Left ventricle myocardium inferior (tissue), 1 donor: Measurements from ENCODE around the gene MAP3K15. TPM values are rescaled to one million over a fixed set of nuclear protein-coding genes. Genes with fewer than 3 reads are reported as not detected.
A peak's percentile ranks its signal among the peaks of the same experiment; 100 is the strongest.

ENCODE experiments used
- DNase-seq: peaks from one replicate; pipeline ENCODE4 v3.0.0-alpha.2; 2020
- H3K27ac ChIP-seq: fragments of 200-600 bp; replicated peaks from 2 replicates; pipeline ENCODE4 v1.8.0; 2021
- H3K27me3 ChIP-seq: fragments of 200-600 bp; 2 replicates; pipeline ENCODE4 v1.8.0; 2021; ENCODE audit warnings: low read depth
- H3K36me3 ChIP-seq: fragments of 200-600 bp; 2 replicates; pipeline ENCODE4 v1.8.0; 2021
- H3K4me1 ChIP-seq: fragments of 200-600 bp; 2 replicates; pipeline ENCODE4 v1.8.0; 2021
- H3K4me3 ChIP-seq: fragments of 200-600 bp; 2 replicates; pipeline ENCODE4 v1.8.0; 2021; ENCODE audit warnings: mild to moderate bottlenecking, moderate library complexity
- H3K9me3 ChIP-seq: fragments of 200-600 bp; replicated peaks from 2 replicates; pipeline ENCODE4 v1.8.0; 2021
- intact Hi-C: fragments of 100-400 bp; cut with micrococcal nuclease; formaldehyde crosslinking; loops from one replicate; pipeline ENCODE4 v1.11.0; 2022
- total RNA-seq: library from RNA; stranded (reverse); fragmentation: NEBNext Ultra II Directional; extraction: Animal tissue kit (Norgen Biotek cat#: 25700); gene quantifications from one replicate; pipeline ENCODE4 v1.2.1, GENCODE V29; 2021
- TF ChIP-seq, protein P1 (sequence below): fragments of 200-600 bp; IDR thresholded peaks from 2 replicates; pipeline ENCODE4 v1.8.0; 2021; ENCODE audit warnings: antibody characterized with exemption, mild to moderate bottlenecking, borderline replicate concordance
- donor health status: DM: no; HTN: yes; CAD: no; lungs with severe emphysema.

The MAP3K15 gene
- total RNA-seq, 1 donor from 2014 or later, result not detected

DNA sequence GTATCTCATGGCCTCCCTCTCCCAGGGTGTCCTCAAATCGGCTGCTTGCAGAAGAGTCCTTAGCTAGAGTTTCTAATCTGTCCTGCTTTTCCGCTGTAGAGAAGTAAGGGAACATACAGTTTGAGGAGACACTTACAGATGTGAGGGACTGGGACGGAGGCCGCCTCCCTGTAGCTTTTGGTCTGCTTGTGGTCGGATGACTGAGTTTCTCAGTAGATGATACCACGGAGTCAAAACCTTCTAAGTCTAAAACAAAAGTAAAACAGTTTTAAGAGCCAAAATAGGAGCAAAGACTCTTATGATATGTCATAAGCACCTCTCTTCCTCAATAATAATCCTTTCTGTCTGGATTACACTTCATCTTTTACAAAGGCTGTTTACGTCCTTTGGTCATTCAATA, 34.5 kb upstream of the MAP3K15 start:
- no peak for DNase-seq
- H3K36me3 ChIP-seq, result peaks cover 23% of the 10 kb centered on the region
- H3K4me3 ChIP-seq, result no peak overlapping the region
- no peaks in the 10 kb centered on the region for H3K27me3 ChIP-seq
- peaks cover 9% of the 10 kb centered on the region for H3K4me1 ChIP-seq
- H3K9me3 ChIP-seq, result no peaks in the 10 kb centered on the region
- TF ChIP-seq, protein P1, sequence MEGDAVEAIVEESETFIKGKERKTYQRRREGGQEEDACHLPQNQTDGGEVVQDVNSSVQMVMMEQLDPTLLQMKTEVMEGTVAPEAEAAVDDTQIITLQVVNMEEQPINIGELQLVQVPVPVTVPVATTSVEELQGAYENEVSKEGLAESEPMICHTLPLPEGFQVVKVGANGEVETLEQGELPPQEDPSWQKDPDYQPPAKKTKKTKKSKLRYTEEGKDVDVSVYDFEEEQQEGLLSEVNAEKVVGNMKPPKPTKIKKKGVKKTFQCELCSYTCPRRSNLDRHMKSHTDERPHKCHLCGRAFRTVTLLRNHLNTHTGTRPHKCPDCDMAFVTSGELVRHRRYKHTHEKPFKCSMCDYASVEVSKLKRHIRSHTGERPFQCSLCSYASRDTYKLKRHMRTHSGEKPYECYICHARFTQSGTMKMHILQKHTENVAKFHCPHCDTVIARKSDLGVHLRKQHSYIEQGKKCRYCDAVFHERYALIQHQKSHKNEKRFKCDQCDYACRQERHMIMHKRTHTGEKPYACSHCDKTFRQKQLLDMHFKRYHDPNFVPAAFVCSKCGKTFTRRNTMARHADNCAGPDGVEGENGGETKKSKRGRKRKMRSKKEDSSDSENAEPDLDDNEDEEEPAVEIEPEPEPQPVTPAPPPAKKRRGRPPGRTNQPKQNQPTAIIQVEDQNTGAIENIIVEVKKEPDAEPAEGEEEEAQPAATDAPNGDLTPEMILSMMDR, result no peak
- intact Hi-C loops, result no loop called here
- no peak overlapping the region for H3K27ac ChIP-seq

DNA sequence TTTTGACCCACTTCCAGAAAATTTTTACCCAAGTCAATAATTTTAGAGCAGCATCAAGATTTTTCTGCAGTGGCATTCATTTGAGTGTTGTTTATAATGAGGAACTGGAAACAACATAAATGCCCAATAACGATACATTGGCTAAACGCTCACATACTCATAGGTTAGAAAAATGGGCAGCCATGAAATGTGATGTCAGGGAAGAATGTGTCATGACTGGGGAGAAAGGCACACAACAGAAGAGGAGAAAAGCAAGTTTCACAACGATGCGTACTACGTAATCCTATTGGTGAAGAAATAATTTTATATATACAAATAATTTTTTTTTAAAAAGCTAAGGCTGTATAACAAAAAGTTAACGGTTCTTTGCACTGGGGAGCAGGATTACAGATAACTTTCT, 33.6 kb upstream of the MAP3K15 start:
- Histone ChIP-seq H3K4me1 (peaks cover 9% of the 10 kb centered on the region), H3K36me3 (peaks cover 23% of the 10 kb centered on the region), H3K9me3 (no peaks in the 10 kb centered on the region), H3K4me3 (no peak overlapping the region), H3K27ac (no peak overlapping the region), H3K27me3 (no peaks in the 10 kb centered on the region)
- intact Hi-C loops, result no loop called here
- no peak for DNase-seq
- TF ChIP-seq, protein P1, result no peak

DNA sequence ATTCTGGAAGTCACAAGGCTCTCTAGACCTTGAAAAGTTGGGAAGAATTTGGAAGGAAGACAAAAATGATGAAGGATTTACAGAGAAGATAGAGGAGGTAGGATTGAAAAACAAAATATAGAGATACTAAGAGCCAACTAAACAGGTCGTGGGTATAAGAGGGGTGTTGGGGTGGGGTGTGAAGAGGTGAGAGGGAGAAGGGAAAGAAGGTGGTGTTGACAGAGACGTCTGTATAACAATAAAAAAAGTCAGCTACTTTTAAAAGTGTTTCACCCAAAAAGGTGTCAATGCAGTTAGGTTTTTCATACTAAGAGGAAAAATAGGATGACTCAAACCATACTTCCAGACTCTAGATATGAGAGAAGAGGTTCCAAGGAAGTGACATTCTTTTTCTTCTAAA, 33.0 kb upstream of the MAP3K15 start:
- intact Hi-C loops, result no loop called here

DNA sequence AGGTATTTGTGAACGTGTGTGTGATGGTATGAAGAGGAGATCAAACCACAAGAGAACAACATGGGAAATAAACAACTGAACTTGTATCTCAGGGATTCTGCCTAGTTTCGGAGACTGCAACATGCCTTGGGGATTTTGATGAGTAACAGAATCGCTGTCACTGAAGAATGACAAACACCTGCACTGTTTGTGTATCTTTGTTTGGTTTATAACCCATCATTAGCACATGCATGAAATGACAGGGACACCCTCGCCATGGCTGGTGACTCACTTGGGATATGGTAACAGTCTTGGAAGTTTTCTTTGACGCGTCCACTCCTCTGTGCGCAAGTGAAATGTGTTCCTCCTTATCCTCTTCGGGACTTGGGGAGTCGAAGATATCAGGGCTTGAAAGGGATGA, 30.3 kb upstream of the MAP3K15 start:
- H3K9me3 ChIP-seq, result no peaks in the 10 kb centered on the region
- peaks cover 15% of the 10 kb centered on the region for H3K4me1 ChIP-seq
- intact Hi-C loops, result no loop called here
- H3K36me3 ChIP-seq, result peaks cover 44% of the 10 kb centered on the region
- TF ChIP-seq, protein P1, result no peak
- DNase-seq, result no peak
- H3K27ac ChIP-seq, result peak overlapping the region; percentile 30
- H3K27me3 ChIP-seq, result no peaks in the 10 kb centered on the region
- no peak overlapping the region for H3K4me3 ChIP-seq

More for the DNA sequence above, 33.0 kb upstream of the MAP3K15 start:
- Histone ChIP-seq H3K4me1 (peaks cover 15% of the 10 kb centered on the region), H3K9me3 (no peaks in the 10 kb centered on the region), H3K27ac (no peak overlapping the region), H3K27me3 (no peaks in the 10 kb centered on the region), H3K4me3 (no peak overlapping the region), H3K36me3 (peaks cover 25% of the 10 kb centered on the region)
- DNase-seq, result no peak
- TF ChIP-seq, protein P1, result no peak

DNA sequence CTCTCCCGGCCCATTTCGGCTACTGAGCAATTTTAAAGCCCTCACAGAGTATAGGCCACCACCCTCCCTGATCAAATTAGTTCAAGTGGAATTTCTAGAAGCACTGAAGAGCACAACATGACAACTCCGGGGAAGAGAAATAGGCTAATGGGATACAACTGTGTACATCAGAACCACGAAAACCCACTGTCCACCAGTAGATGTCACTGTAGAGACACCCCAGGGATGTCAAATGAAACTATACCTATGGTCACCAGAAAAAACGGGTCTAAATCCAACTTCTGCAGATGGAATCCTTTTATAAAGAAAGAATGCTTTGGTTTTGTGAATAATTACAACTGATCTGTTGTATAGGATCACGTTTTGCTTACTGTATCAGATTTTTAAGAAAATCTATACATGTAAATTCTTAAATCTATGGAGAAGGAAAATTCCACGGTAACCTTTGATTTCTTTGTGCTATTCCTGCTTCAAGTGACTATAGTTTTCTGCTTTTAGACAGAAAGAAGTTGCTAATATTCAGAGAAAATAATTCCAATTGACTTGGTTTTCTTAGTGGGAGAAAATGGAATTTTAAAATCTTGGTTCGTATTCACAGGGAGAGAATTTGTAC, 29.5 kb upstream of the MAP3K15 start:
- no peak overlapping the region for H3K4me3 ChIP-seq
- H3K27me3 ChIP-seq, result no peaks in the 10 kb centered on the region
- peaks cover 42% of the 10 kb centered on the region for H3K36me3 ChIP-seq
- intact Hi-C loops, result no loop called here
- TF ChIP-seq, protein P1, result peak; percentile 72
- H3K9me3 ChIP-seq, result no peaks in the 10 kb centered on the region
- DNase-seq, result no peak
- peak overlapping the region; percentile 46 for H3K27ac ChIP-seq
- H3K4me1 ChIP-seq, result peaks cover 15% of the 10 kb centered on the region
